ENCODE data around the gene RRAS.

GRCh38 chr19:49677231-49677900 lies 37.4 kb upstream of the RRAS start, which contains the start of gene PRMT1:
- TF ChIP-seq CTCF (IDR thresholded peaks at IDR 0.05) (no peak), POLR2A (IDR thresholded peaks at IDR 0.05) (peak; percentile 37 to 84)

Data from Peyer's patch (tissue), 4 donors.